ENCODE measurements around the gene LCOR. TPM values are rescaled to one million over a fixed set of nuclear protein-coding genes. Genes with fewer than 3 reads are reported as not detected.
"Not testable (repeated sequence)": the region's sequence is repeated elsewhere in the genome, so short reads cannot be mapped to it uniquely, and the experiment has no call there.

Gene LCOR
- total RNA-seq, 2 experiments from 2014 or later, result 27.8 to 34.0 TPM

GRCh38 chr10:96912405-96912804 is 80.3 kb downstream of the LCOR start:
- ATAC-seq (no peak), DNase-seq (no peak)
- Mint-ChIP-seq H3K4me1 (peaks cover 9% of the 10 kb centered on the region), H3K36me3 (peaks cover 21% of the 10 kb centered on the region), H3K9me3 (ENCODE audit: low read depth) (no peaks in the 10 kb centered on the region), H3K27me3 (no peaks in the 10 kb centered on the region), H3K27ac (no peak overlapping the region), H3K4me3 (no peak overlapping the region)
- CTCF ChIA-PET, result interaction anchor here (1.1 to 4.7 kb wide), 5 partner anchors 33 to 270 kb away, joined by 3 to 33 read pairs (median 6); no protein-coding TSS in a partner anchor

- no peaks in the 10 kb centered on the region for H3K9me3 Mint-ChIP-seq (ENCODE audit: low read depth)
Measured at GRCh38 chr10:96913906-96914305, 81.8 kb downstream of the LCOR start.

GRCh38 chr10:96917628-96918027 is 85.5 kb downstream of the LCOR start:
- Mint-ChIP-seq H3K27ac (no peak overlapping the region), H3K4me3 (no peak overlapping the region), H3K4me1 (peaks cover 24% of the 10 kb centered on the region), H3K27me3 (no peaks in the 10 kb centered on the region), H3K9me3 (ENCODE audit: low read depth) (no peaks in the 10 kb centered on the region), H3K36me3 (peaks cover 28% of the 10 kb centered on the region)
- ATAC-seq (no peak), DNase-seq (no peak)
- CTCF ChIA-PET, result no interaction called here

More at GRCh38 chr10:96913906-96914305, 81.8 kb downstream of the LCOR start:
- no peak for ATAC-seq
- Mint-ChIP-seq H3K27me3 (no peaks in the 10 kb centered on the region), H3K4me1 (peaks cover 18% of the 10 kb centered on the region), H3K36me3 (peaks cover 20% of the 10 kb centered on the region), H3K4me3 (no peak overlapping the region), H3K27ac (no peak overlapping the region)
- DNase-seq, result no peak
- CTCF ChIA-PET, result interaction anchor here (0.9 to 1.5 kb wide), 2 partner anchors 112 to 124 kb away, joined by 3 to 5 read pairs; no protein-coding TSS in a partner anchor

GRCh38 chr10:96918214-96919002 is 86.3 kb downstream of the LCOR start:
- CTCF ChIA-PET, result interaction anchor here (1.0 to 1.2 kb wide), 2 partner anchors 107 to 278 kb away, joined by 3 to 4 read pairs; no protein-coding TSS in a partner anchor
- no peak for ATAC-seq
- H3K27ac Mint-ChIP-seq, result no peak overlapping the region

GRCh38 chr10:96919785-96920430 is 87.8 kb downstream of the LCOR start:
- ATAC-seq (no peak), DNase-seq (no peak)
- Mint-ChIP-seq H3K4me1 (peaks cover 26% of the 10 kb centered on the region), H3K27ac (no peak overlapping the region), H3K4me3 (no peak overlapping the region), H3K9me3 (ENCODE audit: low read depth) (no peaks in the 10 kb centered on the region), H3K27me3 (no peaks in the 10 kb centered on the region), H3K36me3 (peaks cover 24% of the 10 kb centered on the region)
- CTCF ChIA-PET, result interaction anchor here (0.8 to 1.2 kb wide), 3 partner anchors 104 to 279 kb away, joined by 3 to 4 read pairs (median 3); no protein-coding TSS in a partner anchor

More at GRCh38 chr10:96918214-96919002, 86.3 kb downstream of the LCOR start:
- peaks cover 26% of the 10 kb centered on the region for H3K4me1 Mint-ChIP-seq
- peaks cover 24% of the 10 kb centered on the region for H3K36me3 Mint-ChIP-seq
- H3K9me3 Mint-ChIP-seq (ENCODE audit: low read depth), result no peaks in the 10 kb centered on the region
- no peak for DNase-seq
- H3K27me3 Mint-ChIP-seq, result no peaks in the 10 kb centered on the region
- no peak overlapping the region for H3K4me3 Mint-ChIP-seq

- peaks cover 24% of the 10 kb centered on the region for H3K36me3 Mint-ChIP-seq
- H3K4me1 Mint-ChIP-seq, result peaks cover 26% of the 10 kb centered on the region
- no peak for ATAC-seq
- H3K4me3 Mint-ChIP-seq, result no peak overlapping the region
- no peak overlapping the region for H3K27ac Mint-ChIP-seq
- no peaks in the 10 kb centered on the region for H3K9me3 Mint-ChIP-seq (ENCODE audit: low read depth)
- no peaks in the 10 kb centered on the region for H3K27me3 Mint-ChIP-seq
- DNase-seq, result no peak
- CTCF ChIA-PET, result no interaction called here
Measured at GRCh38 chr10:96921655-96922054, 89.6 kb downstream of the LCOR start.

GRCh38 chr10:96922978-96923948 is 91.2 kb downstream of the LCOR start:
- peaks cover 2% of the 10 kb centered on the region for H3K9me3 Mint-ChIP-seq (ENCODE audit: low read depth)
- DNase-seq, result no peak
- peaks cover 34% of the 10 kb centered on the region for H3K36me3 Mint-ChIP-seq
- peaks cover 16% of the 10 kb centered on the region for H3K4me1 Mint-ChIP-seq
- ATAC-seq, result no peak
- CTCF ChIA-PET, result no interaction called here
- H3K4me3 Mint-ChIP-seq, result no peak overlapping the region
- H3K27me3 Mint-ChIP-seq, result no peaks in the 10 kb centered on the region
- no peak overlapping the region for H3K27ac Mint-ChIP-seq

- DNase-seq (no peak), ATAC-seq (no peak)
- Mint-ChIP-seq H3K4me1 (peaks cover 8% of the 10 kb centered on the region), H3K27me3 (no peaks in the 10 kb centered on the region), H3K27ac (no peak overlapping the region), H3K36me3 (peaks cover 41% of the 10 kb centered on the region), H3K4me3 (no peak overlapping the region), H3K9me3 (ENCODE audit: low read depth) (peaks cover 5% of the 10 kb centered on the region)
- CTCF ChIA-PET, result interaction anchor here (0.6 kb wide), 1 partner anchor 9 kb away, joined by 3 read pairs; no protein-coding TSS in a partner anchor
Measured at GRCh38 chr10:96924861-96925260, 92.8 kb downstream of the LCOR start.

- CTCF ChIA-PET, result no interaction called here
- no peaks in the 10 kb centered on the region for H3K4me1 Mint-ChIP-seq
- peaks cover 5% of the 10 kb centered on the region for H3K9me3 Mint-ChIP-seq (ENCODE audit: low read depth)
Measured at GRCh38 chr10:96930469-96930868, 98.4 kb downstream of the LCOR start.

GRCh38 chr10:96935148-96935547 is 103.0 kb downstream of the LCOR start:
- DNase-seq (no peak), ATAC-seq (no peak)
- Mint-ChIP-seq H3K4me3 (no peak overlapping the region), H3K27ac (no peak overlapping the region), H3K36me3 (peaks cover 17% of the 10 kb centered on the region), H3K27me3 (no peaks in the 10 kb centered on the region), H3K4me1 (no peaks in the 10 kb centered on the region), H3K9me3 (ENCODE audit: low read depth) (peaks cover 2% of the 10 kb centered on the region)
- CTCF ChIA-PET, result interaction anchor here (0.6 kb wide), 1 partner anchor 1132 kb away, joined by 5 read pairs; no protein-coding TSS in a partner anchor

More at GRCh38 chr10:96930469-96930868, 98.4 kb downstream of the LCOR start:
- peaks cover 27% of the 10 kb centered on the region for H3K36me3 Mint-ChIP-seq
- ATAC-seq (no peak), DNase-seq (no peak)
- H3K27ac Mint-ChIP-seq, result no peak overlapping the region
- no peak overlapping the region for H3K4me3 Mint-ChIP-seq
- no peaks in the 10 kb centered on the region for H3K27me3 Mint-ChIP-seq

- ATAC-seq (no peak), DNase-seq (no peak)
- Mint-ChIP-seq H3K27ac (no peak overlapping the region), H3K4me1 (no peaks in the 10 kb centered on the region), H3K4me3 (no peak overlapping the region), H3K9me3 (ENCODE audit: low read depth) (peaks cover 2% of the 10 kb centered on the region), H3K27me3 (no peaks in the 10 kb centered on the region), H3K36me3 (peaks cover 17% of the 10 kb centered on the region)
- CTCF ChIA-PET, result no interaction called here
Measured at GRCh38 chr10:96935810-96936209, 103.7 kb downstream of the LCOR start.

- CTCF ChIA-PET; DNase-seq; ATAC-seq; H3K27ac Mint-ChIP-seq; H3K27me3 Mint-ChIP-seq; H3K9me3 Mint-ChIP-seq (ENCODE audit: low read depth); H3K4me3 Mint-ChIP-seq: not testable (repeated sequence)
- Mint-ChIP-seq H3K36me3 (peaks cover 19% of the 10 kb centered on the region), H3K4me1 (peaks cover 13% of the 10 kb centered on the region)
Measured at GRCh38 chr10:96943161-96943560, 111.1 kb downstream of the LCOR start.

- no peak overlapping the region for H3K27ac Mint-ChIP-seq
- H3K36me3 Mint-ChIP-seq, result peaks cover 15% of the 10 kb centered on the region
Measured at GRCh38 chr10:96947036-96947435, 114.9 kb downstream of the LCOR start.

More at GRCh38 chr10:96947036-96947435, 114.9 kb downstream of the LCOR start:
- CTCF ChIA-PET, result interaction anchor here (0.9 kb wide), 1 partner anchor 250 kb away, joined by 3 read pairs; no protein-coding TSS in a partner anchor
- H3K4me1 Mint-ChIP-seq, result peaks cover 13% of the 10 kb centered on the region
- H3K4me3 Mint-ChIP-seq, result no peak overlapping the region
- ATAC-seq (no peak), DNase-seq (no peak)
- no peaks in the 10 kb centered on the region for H3K9me3 Mint-ChIP-seq (ENCODE audit: low read depth)
- H3K27me3 Mint-ChIP-seq, result no peaks in the 10 kb centered on the region

Measured in activated CD8-positive, alpha-beta memory T cell treated with anti-CD3 and anti-CD28 coated beads, Interleukin-2, amount 10 ng/mL, durations not matched to agents 7 days and 5 days (primary cell).